ENCODE results near the gene GABRG3.

Gene GABRG3

GRCh38 chr15:26970712-26971210 is at the start of gene GABRG3:
Gene GABRG3 (plus strand): TSS chr15:26971181.
- peak; percentile 54 for DNase-seq

- DNase-seq, result no peak
Observed at GRCh38 chr15:26921433-26921832, 49.5 kb upstream of the GABRG3 start.

DNA sequence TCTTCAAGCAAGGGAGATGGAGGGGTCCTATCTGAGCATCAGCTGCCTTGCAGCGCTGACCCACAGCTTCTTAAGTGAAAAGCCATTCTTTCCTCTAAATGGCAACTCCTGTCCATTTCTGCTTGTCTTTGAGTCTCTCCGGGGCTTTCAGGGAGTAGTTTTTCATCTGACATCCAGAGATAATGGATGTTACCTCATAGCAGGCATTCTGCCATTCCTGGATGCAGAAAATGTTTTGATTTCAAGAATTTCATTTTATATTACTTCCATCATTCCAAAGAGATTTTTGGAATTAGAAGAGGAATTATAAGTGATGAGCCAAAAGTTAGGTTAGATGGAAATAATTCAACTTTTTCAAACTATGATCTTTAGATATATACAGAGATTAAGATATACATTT is 44.9 kb upstream of the GABRG3 start:
- DNase-seq, result no peak

GRCh38 chr15:26928051-26928450 is 42.9 kb upstream of the GABRG3 start:
- no peak for DNase-seq

- no peak for DNase-seq
Observed at GRCh38 chr15:26929588-26929987, 41.4 kb upstream of the GABRG3 start.

DNA sequence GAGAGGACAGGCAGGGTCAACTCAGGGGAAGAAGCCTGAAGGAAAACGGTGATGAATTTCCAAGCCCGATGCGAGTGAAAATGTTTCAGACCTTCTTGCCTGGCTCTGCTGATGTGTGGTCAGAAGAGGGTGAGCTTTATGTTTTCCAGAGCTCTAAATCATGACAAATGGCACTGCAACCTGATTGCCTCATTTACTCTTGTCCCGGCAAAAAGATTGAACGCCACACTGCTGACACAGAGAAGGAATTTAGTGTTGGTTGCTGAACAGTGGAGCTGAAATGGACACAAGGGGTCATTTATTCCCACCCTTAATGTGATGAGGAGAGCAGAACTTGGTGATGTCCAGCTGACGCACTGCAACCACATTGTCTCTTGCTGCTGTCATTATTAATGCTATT is 36.1 kb upstream of the GABRG3 start:
- DNase-seq, result no peak

GRCh38 chr15:26935322-26935721 is 35.7 kb upstream of the GABRG3 start:
- DNase-seq, result no peak

GRCh38 chr15:26936502-26936901 is 34.5 kb upstream of the GABRG3 start:
- no peak for DNase-seq

GRCh38 chr15:26937134-26937533 is 33.8 kb upstream of the GABRG3 start:
- DNase-seq, result no peak

GRCh38 chr15:26939398-26939797 is 31.6 kb upstream of the GABRG3 start:
- no peak for DNase-seq

- DNase-seq, result no peak
Observed at GRCh38 chr15:26941489-26941888, 29.5 kb upstream of the GABRG3 start.

- DNase-seq, result no peak
Observed at GRCh38 chr15:26943866-26944265, 27.1 kb upstream of the GABRG3 start.

- no peak for DNase-seq
Observed at GRCh38 chr15:26945046-26945445, 25.9 kb upstream of the GABRG3 start.

DNA sequence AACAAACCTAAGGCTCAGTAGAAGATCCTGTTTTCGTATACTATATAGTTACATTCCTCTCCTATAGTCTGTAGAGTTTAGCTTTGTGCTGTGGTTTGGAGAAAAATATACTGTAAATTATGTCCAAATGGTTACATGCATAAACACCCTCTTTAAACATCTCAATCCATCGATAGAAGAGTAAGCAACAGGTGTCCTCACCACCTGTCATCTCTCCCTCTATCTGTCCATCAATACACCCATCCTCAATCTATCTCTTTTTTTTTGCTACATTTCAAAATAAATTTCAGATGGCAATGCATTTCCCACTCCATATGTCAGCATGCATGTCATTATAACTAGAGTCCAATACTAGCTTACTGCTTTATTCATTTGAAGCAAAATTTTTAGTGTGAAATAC is 21.0 kb upstream of the GABRG3 start:
- DNase-seq, result no peak

GRCh38 chr15:26954403-26954802 is 16.6 kb upstream of the GABRG3 start:
- DNase-seq, result no peak

DNA sequence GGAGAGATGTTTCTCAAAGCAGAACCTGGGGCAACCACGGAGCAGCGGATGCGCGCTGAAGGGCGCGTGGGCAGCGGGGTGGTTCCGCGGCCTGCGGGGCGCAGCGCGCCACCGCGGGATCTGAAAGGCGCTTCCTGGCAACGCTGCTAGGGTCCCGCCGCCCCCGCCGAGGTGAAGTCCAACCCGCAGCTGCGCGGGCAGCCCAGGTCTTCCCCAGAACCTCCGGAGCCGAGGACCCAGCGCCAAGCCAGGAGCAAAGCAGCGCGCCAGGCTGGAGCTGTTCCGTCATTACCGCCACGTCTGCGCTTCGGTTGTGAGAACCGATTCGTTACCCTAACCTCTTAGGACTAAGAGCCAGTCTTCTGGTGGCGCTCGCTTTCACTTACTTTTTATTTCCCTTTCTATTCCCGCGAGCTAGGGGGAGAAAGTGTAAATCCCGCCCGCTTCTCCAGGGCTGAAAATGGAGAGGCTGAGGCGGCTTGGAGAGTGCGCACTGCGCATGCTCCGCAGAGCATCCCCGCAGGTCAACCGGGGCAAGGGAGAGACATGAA is 3.2 kb upstream of the GABRG3 start:
- DNase-seq, result no peak

GRCh38 chr15:26968806-26969205 is 2.2 kb upstream of the GABRG3 start:
- no peak for DNase-seq

DNA sequence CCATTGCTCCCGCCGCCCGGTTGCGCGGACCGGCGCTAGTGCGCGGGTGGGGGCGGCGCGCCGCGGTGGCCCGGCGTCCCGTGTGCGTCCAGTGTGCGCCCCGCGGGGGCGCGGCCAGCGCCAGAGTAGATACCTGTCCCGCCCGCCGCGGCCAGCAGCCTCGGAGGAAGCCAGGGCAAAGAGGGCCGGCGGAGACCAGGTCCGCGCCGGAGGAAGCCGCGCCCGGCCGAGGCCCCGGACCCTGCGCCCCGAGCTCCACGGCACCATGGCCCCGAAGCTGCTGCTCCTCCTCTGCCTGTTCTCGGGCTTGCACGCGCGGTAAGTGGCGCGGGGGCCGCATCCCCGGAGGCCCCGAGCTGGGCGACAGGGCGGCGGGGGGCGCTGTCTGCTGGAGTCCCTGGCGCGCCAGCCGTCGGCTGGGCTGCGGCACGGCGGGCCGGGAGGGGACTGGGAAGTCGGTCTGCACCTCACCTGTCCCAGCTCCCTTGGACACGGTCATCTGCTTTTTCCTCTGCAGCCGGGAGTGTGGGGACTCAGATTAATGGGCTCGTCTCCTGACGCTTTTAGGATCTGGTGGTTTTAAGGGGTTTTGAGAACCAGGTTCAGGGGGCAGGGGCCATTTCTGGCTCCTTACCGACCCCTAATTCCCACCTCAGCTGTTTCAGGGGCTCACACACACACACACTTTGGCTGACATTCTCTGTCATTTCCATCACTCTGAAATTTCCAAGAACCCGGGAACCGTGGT is 464 bp downstream of the GABRG3 start:
- DNase-seq, result no peak

GRCh38 chr15:26972636-26973035 is 1.7 kb downstream of the GABRG3 start:
- DNase-seq, result peak; percentile 43

DNA sequence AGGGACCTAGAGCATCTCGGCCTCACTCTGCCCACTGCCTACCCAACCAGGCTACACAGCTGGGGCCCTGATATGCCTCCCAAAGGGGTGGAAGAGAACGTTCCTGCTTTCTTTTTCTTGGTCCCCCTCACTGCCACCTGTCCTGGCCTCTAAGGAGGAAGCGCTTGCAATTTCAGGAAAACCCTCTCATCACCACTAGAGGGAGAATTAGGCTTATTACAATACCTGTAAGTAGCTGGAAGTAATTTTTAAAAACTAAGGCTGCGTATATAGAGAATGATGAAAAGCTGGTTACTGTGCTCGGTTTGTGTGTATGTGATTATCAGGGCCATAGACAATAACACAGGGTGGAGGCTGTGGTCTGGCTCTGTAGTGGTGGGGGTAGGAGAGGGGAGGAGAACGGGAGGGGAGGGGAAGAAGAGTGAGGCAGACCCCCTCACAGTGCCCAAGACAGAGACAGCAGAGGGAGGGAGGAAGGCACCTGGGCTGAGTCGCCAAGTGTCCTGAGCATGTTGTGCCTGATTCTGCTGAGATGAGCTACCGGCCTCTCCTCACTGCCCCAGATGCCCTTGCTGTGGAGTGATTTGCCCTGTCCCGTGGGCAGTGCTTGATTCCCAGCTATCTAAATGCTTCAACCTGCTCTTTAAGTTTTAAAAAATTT is 3.3 kb downstream of the GABRG3 start:
- peak; percentile 27 for DNase-seq

- no peak for DNase-seq
Observed at GRCh38 chr15:26981492-26981891, 10.5 kb downstream of the GABRG3 start.

DNA sequence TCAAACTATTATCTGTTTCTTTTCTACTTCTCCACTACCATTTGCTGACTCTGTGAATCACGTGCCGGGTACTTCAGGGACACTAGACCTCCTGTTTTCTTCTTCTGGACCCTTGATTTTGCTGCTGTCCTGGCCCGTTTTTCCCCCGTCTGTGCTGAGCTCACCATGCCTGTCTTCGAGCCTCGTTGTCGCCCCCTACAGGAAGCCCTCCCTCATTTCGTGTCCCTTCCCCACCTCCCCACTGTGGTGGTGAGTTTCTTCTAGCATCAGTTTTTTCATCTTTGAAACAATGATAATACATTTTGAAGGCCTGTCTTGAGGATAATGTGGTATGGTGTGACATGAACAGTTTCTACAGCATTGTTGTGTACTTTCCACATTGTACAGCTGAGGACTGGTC is 12.8 kb downstream of the GABRG3 start:
- no peak for DNase-seq

- DNase-seq, result no peak
Observed at GRCh38 chr15:26985050-26985449, 14.1 kb downstream of the GABRG3 start.

DNA sequence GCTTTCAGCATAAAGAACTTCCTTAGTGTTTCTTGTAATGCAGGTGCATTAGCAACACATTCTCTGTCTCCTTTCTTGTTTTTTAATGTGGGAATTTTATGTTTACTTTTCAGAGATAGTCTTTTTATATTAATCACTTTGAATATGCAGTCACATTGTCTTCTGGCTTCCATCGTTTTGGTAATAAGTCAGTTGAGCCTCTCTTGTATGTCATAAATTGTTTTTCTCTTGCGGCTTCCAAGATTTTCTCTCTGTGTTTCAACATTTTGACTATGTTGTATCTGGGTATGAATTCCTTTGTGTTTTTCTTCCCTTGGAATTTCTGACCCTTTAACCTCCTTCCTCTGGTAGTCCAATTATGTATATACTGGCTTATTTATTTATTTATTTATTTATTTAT is 25.3 kb downstream of the GABRG3 start:
- DNase-seq, result no peak

Data from DMS79 (cell line).